Neural progenitor cell (in vitro differentiated cells): ENCODE measurements around the gene TEX19.

Source experiments
- CTCF ChIP-seq: fragments of 200-600 bp; sonication (generic); IDR thresholded peaks from 2 replicates; pipeline ENCODE4 v1.5.1; 2017; ENCODE audit warnings: antibody characterized with exemption, mild to moderate bottlenecking
- EZH2 ChIP-seq: fragments of 200-600 bp; sonication (generic); IDR thresholded peaks from 2 replicates; pipeline ENCODE4 v1.6.1; 2017; ENCODE audit warnings: antibody characterized with exemption, mild to moderate bottlenecking, moderate library complexity

GRCh38 chr17:82354804-82355308 lies 4.2 kb upstream of the TEX19 start:
- TF ChIP-seq CTCF (no peak), EZH2 (no peak)
